ENCODE measurements around the gene CDK5RAP2.

GRCh38 chr9:120416781-120417427 lies 163.1 kb downstream of the CDK5RAP2 start:
- TF ChIP-seq POLR2AphosphoS5 (IDR thresholded peaks at IDR 0.05), result no peak
- TF ChIP-seq CTCF (IDR thresholded peaks at IDR 0.05 in 8 of 11, conservative IDR thresholded peaks at IDR 0.05 in 3 of 11), result no peak
- TF ChIP-seq POLR2A (IDR thresholded peaks at IDR 0.05), result no peak

All from spleen (tissue), 7 donors.